MM.1S (cell line): Measurements from ENCODE around the gene FAM193A.

ENCODE experiments used
- EZH2phosphoT487 ChIP-seq: fragments of 300-600 bp; sonication (generic); IDR thresholded peaks from 2 replicates; pipeline ENCODE4 v1.6.1; 2018; ENCODE audit warnings: antibody characterized with exemption, low read length
- TF ChIP-seq, protein P1 (sequence below): fragments of 300-600 bp; sonication (generic); IDR thresholded peaks from 2 replicates; pipeline ENCODE4 v1.5.1; 2016; ENCODE audit warnings: antibody characterized with exemption, low read length, mixed read lengths

DNA sequence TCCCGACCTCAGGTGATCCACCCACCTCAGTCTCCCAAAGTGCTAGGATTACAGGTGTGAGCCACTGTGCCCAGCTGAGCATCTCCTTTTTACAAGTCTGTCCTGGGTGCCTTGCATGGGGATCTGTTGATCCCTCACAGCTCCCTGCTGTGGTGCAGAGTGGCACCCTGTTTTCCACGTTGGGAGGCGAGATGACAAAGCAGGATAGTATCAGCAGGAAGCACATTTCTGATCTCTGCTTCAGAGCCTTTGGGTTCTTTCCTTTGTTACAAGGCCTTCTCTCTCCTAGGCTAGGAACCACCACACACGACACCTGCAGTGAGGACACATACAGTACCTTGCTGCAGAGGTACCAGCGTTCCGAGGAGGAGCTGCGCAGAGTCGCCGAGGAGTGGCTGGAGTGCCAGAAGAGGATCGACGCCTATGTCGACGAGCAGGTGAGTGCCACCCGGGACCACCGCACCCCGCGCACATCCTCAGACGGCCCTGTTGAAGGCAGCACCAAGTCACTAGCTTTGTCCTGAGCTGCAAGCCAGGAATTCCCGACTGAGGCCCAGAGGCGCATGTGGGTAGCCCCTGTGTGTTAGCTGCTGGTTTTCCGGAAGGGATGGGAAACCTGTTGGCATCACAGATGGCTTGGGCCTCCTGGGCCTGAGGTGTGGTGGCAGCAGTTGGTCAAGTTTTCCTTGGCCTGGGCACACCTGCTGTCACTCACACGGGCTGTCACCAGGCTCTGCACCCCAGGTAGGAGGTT is 110.1 kb downstream of the FAM193A start:
- TF ChIP-seq EZH2phosphoT487 = no peak
- TF ChIP-seq, protein P1, sequence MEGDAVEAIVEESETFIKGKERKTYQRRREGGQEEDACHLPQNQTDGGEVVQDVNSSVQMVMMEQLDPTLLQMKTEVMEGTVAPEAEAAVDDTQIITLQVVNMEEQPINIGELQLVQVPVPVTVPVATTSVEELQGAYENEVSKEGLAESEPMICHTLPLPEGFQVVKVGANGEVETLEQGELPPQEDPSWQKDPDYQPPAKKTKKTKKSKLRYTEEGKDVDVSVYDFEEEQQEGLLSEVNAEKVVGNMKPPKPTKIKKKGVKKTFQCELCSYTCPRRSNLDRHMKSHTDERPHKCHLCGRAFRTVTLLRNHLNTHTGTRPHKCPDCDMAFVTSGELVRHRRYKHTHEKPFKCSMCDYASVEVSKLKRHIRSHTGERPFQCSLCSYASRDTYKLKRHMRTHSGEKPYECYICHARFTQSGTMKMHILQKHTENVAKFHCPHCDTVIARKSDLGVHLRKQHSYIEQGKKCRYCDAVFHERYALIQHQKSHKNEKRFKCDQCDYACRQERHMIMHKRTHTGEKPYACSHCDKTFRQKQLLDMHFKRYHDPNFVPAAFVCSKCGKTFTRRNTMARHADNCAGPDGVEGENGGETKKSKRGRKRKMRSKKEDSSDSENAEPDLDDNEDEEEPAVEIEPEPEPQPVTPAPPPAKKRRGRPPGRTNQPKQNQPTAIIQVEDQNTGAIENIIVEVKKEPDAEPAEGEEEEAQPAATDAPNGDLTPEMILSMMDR = no peak
